Endothelial cell of umbilical vein (primary cell): Measurements from ENCODE around the gene CCSAP. TPM values are rescaled to one million over a fixed set of nuclear protein-coding genes. Genes with fewer than 3 reads are reported as not detected.

Experiments used
- Bru-seq: library from RNA; stranded (reverse); fragments of 400-500 nt; gene quantifications from one replicate; lab custom pipeline; 2021; lab: Mats Ljungman, UMichigan
- BruChase-seq, 2 experiments: library from RNA; stranded (reverse); fragments of 400-500 nt; gene quantifications; one replicate each; lab custom pipeline; 2021; lab: Mats Ljungman, UMichigan
- BruUV-seq: library from RNA; stranded (reverse); fragments of 400-500 nt; replicated peaks from 2 replicates; lab custom pipeline; 2021; lab: Mats Ljungman, UMichigan
- CTCF ChIA-PET: fragments of 300-600, 350-600 bp; sonication (Branson Sonifier 250); formaldehyde crosslinking; loops from one replicate; lab custom pipeline; 2021; ENCODE audit warnings: antibody characterized with exemption, inconsistent platforms; lab: Charles Lee
- POLR2A ChIA-PET: fragments of 300-600, 350-600 bp; sonication (Branson Sonifier 250); formaldehyde crosslinking; loops from one replicate; lab custom pipeline; 2021; ENCODE audit warnings: antibody characterized with exemption, inconsistent platforms; lab: Charles Lee
- DNase-seq: peaks from one replicate; pipeline ENCODE4 v3.0.0-alpha.2; 2011; ENCODE audit warnings: low read depth, low spot score
- FAIRE-seq: peaks from 2 replicates; lab custom pipeline; 2011; peaks lifted over from hg19 to GRCh38; lab: Jason Lieb, UNC
- H2AFZ ChIP-seq: 2 replicates; pipeline ENCODE4 v1.6.0; 2012; ENCODE audit warnings: low read depth, low read length, control low read depth, inconsistent platforms
- H3K27ac ChIP-seq: 2 replicates; pipeline ENCODE4 v1.5.1; 2011; ENCODE audit warnings: low read depth, mild to moderate bottlenecking, control low read depth, low read length, moderate library complexity; ENCODE audit not compliant: insufficient read depth
- H3K27me3 ChIP-seq, 2 experiments: 2 replicates each; pipeline versions ENCODE4 v1.6.0 to v1.6.1; 2011; ENCODE audit warnings: low read length in 2 of 2, mixed read lengths in 1 of 2; ENCODE audit not compliant: control insufficient read depth in 2 of 2, insufficient read depth in 2 of 2
- H3K36me3 ChIP-seq, 2 experiments: 2 replicates in 1 of 2; 3 replicates in 1 of 2; pipeline ENCODE4 v1.5.1; 2011; ENCODE audit warnings: low read length in 2 of 2, mild to moderate bottlenecking in 1 of 2, moderate library complexity in 1 of 2; ENCODE audit not compliant: control insufficient read depth in 2 of 2, insufficient read depth in 2 of 2; ENCODE audit errors: extremely low read depth in 1 of 2
- H3K4me1 ChIP-seq: 3 replicates; pipeline ENCODE4 v1.5.1; 2011; ENCODE audit warnings: mild to moderate bottlenecking, low read length; ENCODE audit not compliant: control insufficient read depth, insufficient read depth; ENCODE audit errors: extremely low read depth
- H3K4me2 ChIP-seq: 2 replicates; pipeline ENCODE4 v1.6.1; 2011; ENCODE audit warnings: low read length, control low read depth, mixed read lengths; ENCODE audit not compliant: insufficient read depth
- H3K4me3 ChIP-seq, 3 experiments: fragments of 200-600 bp in 1 of 3; sonication (generic), shearing (Covaris generic) in 1 of 3; replicated peaks in 1 of 3; 2 replicates each; pipeline ENCODE4 v1.5.1; 2011 to 2016; ENCODE audit warnings: control low read depth in 3 of 3, low read length in 3 of 3, mild to moderate bottlenecking in 2 of 3, inconsistent platforms in 1 of 3, low read depth in 1 of 3, moderate library complexity in 1 of 3; ENCODE audit not compliant: insufficient read depth in 1 of 3
- H3K79me2 ChIP-seq: 2 replicates; pipeline ENCODE4 v1.6.0; 2012; ENCODE audit warnings: low read length, inconsistent platforms; ENCODE audit not compliant: control insufficient read depth, insufficient read depth
- H3K9ac ChIP-seq: replicated peaks from 2 replicates; pipeline ENCODE3; 2011; ENCODE audit warnings: low read length, control low read depth; ENCODE audit not compliant: insufficient read depth; ENCODE audit errors: extremely low read depth
- H3K9me1 ChIP-seq: replicated peaks from 3 replicates; pipeline ENCODE4 v1.6.0; 2011; ENCODE audit warnings: mild to moderate bottlenecking, low read length; ENCODE audit not compliant: control insufficient read depth, insufficient read depth; ENCODE audit errors: extremely low read depth
- H3K9me3 ChIP-seq: replicated peaks from 2 replicates; pipeline ENCODE4 v1.5.1; 2012; ENCODE audit warnings: low read length, inconsistent platforms; ENCODE audit not compliant: control insufficient read depth, insufficient read depth
- H4K20me1 ChIP-seq: replicated peaks from 2 replicates; pipeline ENCODE3; 2011; ENCODE audit warnings: mild to moderate bottlenecking, low read length; ENCODE audit not compliant: control insufficient read depth, insufficient read depth; ENCODE audit errors: extremely low read depth
- FOS ChIP-seq: IDR thresholded peaks from 2 replicates; pipeline ENCODE4 v1.6.1; 2011; ENCODE audit warnings: mild to moderate bottlenecking, low read length, moderate library complexity, borderline replicate concordance; ENCODE audit not compliant: insufficient read depth
- GATA2 ChIP-seq: IDR thresholded peaks from 2 replicates; pipeline ENCODE4 v1.7.0; 2011; ENCODE audit warnings: low read depth, mild to moderate bottlenecking, moderate library complexity, mixed read lengths, low read length; ENCODE audit not compliant: insufficient read length, insufficient read depth
- POLR2AphosphoS5 ChIP-seq: IDR thresholded peaks from 2 replicates; pipeline ENCODE4 v1.6.1; 2012; ENCODE audit warnings: low read depth, mild to moderate bottlenecking, control low read depth, low read length, moderate library complexity; ENCODE audit not compliant: insufficient read depth
- dilution Hi-C: fragments of 300-500 bp; cut with MboI; formaldehyde crosslinking; loops from one replicate; pipeline ENCODE4 v1.15.0; 2019; ENCODE audit warnings: low sequenced_read_pairs; ENCODE audit not compliant: extremely low pct_ligation_motif_present
- intact Hi-C: fragments of 100-400 bp; cut with micrococcal nuclease; formaldehyde crosslinking; loops from one replicate; pipeline ENCODE4 v1.10.0; 2022
- long read RNA-seq: library from polyadenylated mRNA; stranded (forward); transcript quantifications from one replicate; pipeline ENCODE4 v2.0.0, GENCODE V29; 2021
- polyA minus RNA-seq, 3 experiments: library from RNA; depleted of rRNA, polyadenylated mRNA; stranded (reverse); fragments of >200 nt; gene quantifications; 1 replicate in 1 of 3; 2 replicates in 2 of 3; pipeline ENCODE4 v1.2.3, GENCODE V29; 2011
- polyA plus RNA-seq, 4 experiments: library from polyadenylated mRNA; depleted of rRNA in 3 of 4; stranded (reverse) in 3 of 4; unstranded in 1 of 4; fragments of >200 nt; gene quantifications; 2 replicates each; pipeline versions ENCODE4 v1.2.1 to v1.2.3, GENCODE V29; 2011 to 2012; ENCODE audit warnings: missing spikeins in 1 of 4
- total RNA-seq: library from RNA; stranded (reverse); gene quantifications from 2 replicates; pipeline ENCODE4 v1.2.3, GENCODE V29; 2021

Gene CCSAP
- total RNA-seq (5.7 TPM in 2 replicates), polyA plus RNA-seq (1.2 and 1.3 TPM in 2 replicates), polyA minus RNA-seq (3.4 TPM in 2 replicates), Bru-seq, nascent RNA (percentile 56 among the genes with signal in this experiment), BruChase-seq, experiment 1, labeled RNA remaining after a 6-hour chase (percentile 67 among the genes with signal in this experiment), BruChase-seq, experiment 2, labeled RNA remaining after a 2-hour chase (percentile 70 among the genes with signal in this experiment)
- polyA plus RNA-seq (2011; cell fraction: cytosol; rRNA removed): 1.4 and 1.5 TPM in 2 replicates
- polyA plus RNA-seq (2011; cell fraction: nucleus; rRNA removed): 2.0 and 3.2 TPM in 2 replicates
- 2.3 and 3.3 TPM in 2 replicates for polyA plus RNA-seq (2012)
- polyA minus RNA-seq (2011; cell fraction: cytosol; rRNA and poly(A)+ RNA removed): 4.8 TPM
- 1.3 and 2.4 TPM in 2 replicates for polyA minus RNA-seq (2011; cell fraction: nucleus; rRNA and poly(A)+ RNA removed)
- long read RNA-seq, full-length matches to known transcripts: 7 of 9 reads
- long read RNA-seq, partial matches to known transcripts: 0 of 9 reads
- long read RNA-seq, other reads (novel, unspliced or antisense): 2 of 9 reads

- TF ChIP-seq GATA2: no peak
- TF ChIP-seq POLR2AphosphoS5: peak; percentile 13
- TF ChIP-seq FOS: no peak
- dilution Hi-C loops (no loop called here), intact Hi-C loops (loop anchor here (1.0 to 5.0 kb wide), 6 partner anchors 20 to 214 kb away; partner anchors contain the start of genes ABCB10, ACTA1, NUP133 and RAB4A)
- H4K20me1 ChIP-seq: no peaks in the 10 kb centered on the region
- H3K4me1 ChIP-seq: peaks cover 11% of the 10 kb centered on the region
- DNase-seq (peak; percentile 48), FAIRE-seq (peak; percentile 74)
- H3K79me2 ChIP-seq: peaks cover 8% of the 10 kb centered on the region
- peak within 1 kb of the TSS; percentile 95 for H2AFZ ChIP-seq
- ChIA-PET CTCF (interaction anchor here (1.5 to 1.9 kb wide), 2 partner anchors 72 to 139 kb away, joined by 3 to 10 read pairs; partner anchors contain the start of gene RAB4A), POLR2A (no interaction called here)
- H3K36me3 ChIP-seq: no peaks in the 10 kb centered on the region
- H3K27me3 ChIP-seq: peaks cover 0 to 2% of the 10 kb centered on the region in 2 experiments
- H3K9ac ChIP-seq: peak within 1 kb of the TSS; percentile 17
- H3K4me3 ChIP-seq: peak within 1 kb of the TSS; percentile 53 to 89 (median 80)
- no TSS peak for BruUV-seq
- H3K9me3 ChIP-seq: no peaks in the 10 kb centered on the region
- H3K27ac ChIP-seq: no peak within 1 kb of the TSS
- no peaks in the 10 kb centered on the region for H3K9me1 ChIP-seq
- peak within 1 kb of the TSS; percentile 84 for H3K4me2 ChIP-seq
Observed at GRCh38 chr1:229342656-229343569, at the start of gene CCSAP. Gene CCSAP (minus strand): TSS chr1:229343047. CDS start chr1:229342465, 582 bp downstream.
